HG02763 (cell line): ENCODE data around the gene C1QL2.

ENCODE experiments used
- ATAC-seq: cut with Tn5 transposase; IDR thresholded peaks from one replicate; pipeline ENCODE4 v1.9.1; 2021; ENCODE audit warnings: mild to moderate bottlenecking, moderate library complexity; ENCODE audit not compliant: unreplicated experiment

C1QL2 gene

DNA sequence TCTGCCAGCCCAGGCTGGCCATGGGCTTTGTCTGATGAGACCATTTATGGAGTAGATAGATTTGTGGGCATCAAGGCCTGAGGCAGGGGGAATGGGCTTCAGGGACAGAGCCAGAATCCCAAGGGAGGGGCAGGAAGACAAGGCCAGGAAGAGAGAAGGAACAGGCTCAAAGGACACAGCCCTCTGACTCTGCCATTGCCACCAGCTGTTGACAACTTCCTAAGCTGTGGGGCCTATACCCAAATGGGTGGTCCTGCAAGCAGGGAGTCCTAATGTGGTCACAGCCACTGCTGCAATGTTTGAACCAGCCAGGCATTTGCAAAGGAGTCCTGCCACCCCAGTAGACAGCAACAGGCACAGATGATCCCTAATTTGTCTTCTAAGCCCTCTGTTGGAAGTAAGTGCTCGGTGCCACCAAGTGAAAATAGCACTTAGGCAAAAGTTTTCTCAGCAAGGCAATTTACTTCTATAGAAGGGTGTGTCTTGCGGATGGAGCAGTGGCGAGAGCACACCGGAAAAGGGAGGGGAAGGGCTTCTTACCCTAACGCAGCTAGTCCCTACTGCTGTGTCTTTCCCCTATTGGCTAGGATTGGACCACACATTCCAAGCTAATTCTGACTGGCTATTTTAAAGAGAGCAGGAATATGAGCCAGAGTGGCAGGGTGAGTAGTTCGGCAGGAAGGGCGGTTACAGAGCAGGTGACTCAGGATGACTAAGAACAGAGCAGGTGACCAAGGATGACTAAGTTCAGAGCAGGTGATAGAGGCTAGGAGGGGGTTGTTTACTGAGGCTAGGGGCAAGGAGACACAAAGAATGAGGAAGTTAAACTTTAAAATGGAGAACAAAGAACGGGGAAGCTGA is 47.2 kb downstream of the C1QL2 start:
- no peak for ATAC-seq

GRCh38 chr2:119109866-119110265 is 48.7 kb downstream of the C1QL2 start:
- ATAC-seq: no peak

GRCh38 chr2:119108186-119108585 is 50.4 kb downstream of the C1QL2 start:
- no peak for ATAC-seq

DNA sequence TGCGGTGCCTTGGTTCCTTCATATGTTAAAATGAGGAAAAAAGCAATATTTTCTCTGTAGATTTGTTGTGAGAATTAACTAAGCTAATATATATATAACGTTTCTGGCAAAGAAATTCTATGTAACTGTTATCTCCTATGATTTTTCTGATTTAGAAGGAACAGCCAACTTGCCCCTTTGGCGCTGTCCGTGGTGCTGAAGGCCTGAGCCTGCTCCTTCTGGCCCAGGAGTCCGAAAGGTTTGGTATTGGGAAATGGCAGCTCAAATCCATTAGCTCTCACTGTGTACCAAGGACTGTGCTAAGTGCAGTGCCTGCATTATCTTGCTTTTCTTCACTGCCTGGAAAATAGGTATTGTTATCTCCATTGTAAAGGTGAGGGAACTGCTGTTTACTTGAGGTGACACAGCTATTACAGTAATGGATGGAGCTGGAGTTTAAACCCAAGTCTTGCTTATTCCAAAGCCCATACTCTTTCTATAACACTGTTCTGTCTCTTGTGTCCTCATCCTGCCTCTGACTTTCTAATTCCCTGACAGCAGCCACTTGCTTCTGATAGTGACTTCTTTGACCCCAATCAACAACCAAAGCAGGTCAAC is 52.2 kb downstream of the C1QL2 start:
- ATAC-seq: no peak
